KOPT-K1 (cell line): ENCODE measurements around the gene MAPK8.
A peak's percentile ranks its signal among the peaks of the same experiment; 100 is the strongest.
"Not testable (repeated sequence)": the region's sequence is repeated elsewhere in the genome, so short reads cannot be mapped to it uniquely, and the experiment has no call there.

ENCODE experiments used
- H3K27ac ChIP-seq: fragments of 200-600 bp; sonication (generic); 2 replicates; pipeline ENCODE4 v1.5.1; 2016; ENCODE audit warnings: antibody characterized with exemption, mild to moderate bottlenecking, low read depth, low read length; ENCODE audit not compliant: poor library complexity, severe bottlenecking
- H3K36me3 ChIP-seq: fragments of 200-600 bp; sonication (generic); 2 replicates; pipeline ENCODE4 v1.5.1; 2017; ENCODE audit warnings: antibody characterized with exemption, mild to moderate bottlenecking, low read length, moderate library complexity; ENCODE audit not compliant: insufficient read depth
- H3K9me3 ChIP-seq: fragments of 200-600 bp; sonication (generic); 2 replicates; pipeline ENCODE4 v1.5.1; 2017; ENCODE audit warnings: antibody characterized with exemption, low read length, mild to moderate bottlenecking; ENCODE audit not compliant: insufficient read depth, poor library complexity, severe bottlenecking

Gene MAPK8

DNA sequence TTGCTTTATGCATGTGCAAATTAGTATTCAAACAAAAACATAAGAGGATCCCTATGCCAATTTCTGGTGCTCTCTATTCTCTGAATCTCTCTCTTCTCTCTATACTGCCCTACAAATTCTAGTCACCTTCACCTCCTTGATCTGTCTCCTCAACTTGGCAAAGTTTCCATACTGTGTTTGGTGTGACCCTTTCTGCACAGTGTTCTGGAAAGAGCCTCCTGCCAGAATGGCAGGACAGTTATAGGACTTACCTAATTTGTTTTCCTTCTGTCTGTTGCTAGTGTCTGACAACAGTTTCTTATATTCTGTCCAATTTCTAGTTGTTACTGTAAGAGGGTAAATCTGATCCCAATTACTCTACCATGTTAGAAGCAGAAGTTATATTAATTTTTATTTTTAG lies 34.3 kb downstream of the MAPK8 start:
- Histone ChIP-seq H3K36me3 (peaks cover 9% of the 10 kb centered on the region; the same call in 1 of the 2 replicates), H3K9me3 (no peaks in the 10 kb centered on the region), H3K27ac (peak overlapping the region; percentile 8)

DNA sequence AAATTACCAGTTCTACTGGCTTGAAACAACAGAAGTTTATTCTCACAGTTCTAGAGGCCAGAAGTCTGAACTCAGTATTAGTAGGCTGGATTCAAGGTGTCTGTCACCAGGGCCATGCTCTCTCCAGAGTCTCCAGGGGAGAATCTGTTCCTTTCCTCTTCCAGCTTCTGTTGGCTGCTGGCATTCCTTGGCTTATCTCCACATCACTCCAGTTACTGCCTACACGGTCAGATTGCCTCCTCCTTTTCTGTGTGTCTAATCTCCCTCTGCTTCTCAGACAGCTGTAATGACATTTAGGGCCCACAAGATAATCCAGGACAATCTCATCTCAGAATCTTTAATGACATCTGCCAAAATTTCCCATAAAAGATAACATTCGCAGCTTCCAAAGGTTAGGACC lies 36.6 kb downstream of the MAPK8 start:
- Histone ChIP-seq H3K36me3 (peaks cover 5% of the 10 kb centered on the region; the same call in 1 of the 2 replicates), H3K27ac (no peak overlapping the region), H3K9me3 (peaks cover 14% of the 10 kb centered on the region)

DNA sequence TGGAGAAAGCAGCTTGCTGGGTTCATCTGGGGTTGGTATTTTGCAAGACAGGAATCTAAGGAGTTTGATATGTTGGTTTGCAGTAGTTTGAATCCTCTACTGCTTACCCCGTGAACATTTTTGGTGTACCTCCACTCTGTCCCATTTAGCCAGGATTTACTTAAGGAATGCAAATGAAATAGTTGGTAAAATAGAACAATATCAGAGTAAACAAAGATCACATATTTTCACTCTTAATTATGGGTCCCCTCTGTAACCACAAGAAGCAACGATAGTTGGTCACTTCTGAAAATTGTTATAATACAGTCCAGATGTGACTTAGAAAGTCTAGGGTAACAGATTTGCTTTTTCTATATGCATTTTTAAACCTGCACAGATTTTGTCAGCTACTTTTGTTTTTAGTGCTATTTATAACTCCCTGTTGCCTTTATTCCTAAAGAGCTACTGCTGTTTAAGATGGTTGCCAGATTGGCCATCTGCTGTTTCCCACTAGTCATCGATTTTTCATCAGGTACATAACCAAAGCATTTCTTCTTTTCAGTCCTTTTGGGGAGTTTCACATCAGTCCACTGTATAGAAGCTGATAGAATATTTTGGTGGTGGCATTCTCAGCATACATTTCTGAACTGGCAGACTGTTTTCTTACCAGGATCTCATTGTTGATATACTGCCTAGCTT lies 37.6 kb downstream of the MAPK8 start:
- peaks cover 23% of the 10 kb centered on the region for H3K9me3 ChIP-seq
- no peak overlapping the region for H3K27ac ChIP-seq
- H3K36me3 ChIP-seq = peaks cover 6% of the 10 kb centered on the region; the same call in 1 of the 2 replicates

DNA sequence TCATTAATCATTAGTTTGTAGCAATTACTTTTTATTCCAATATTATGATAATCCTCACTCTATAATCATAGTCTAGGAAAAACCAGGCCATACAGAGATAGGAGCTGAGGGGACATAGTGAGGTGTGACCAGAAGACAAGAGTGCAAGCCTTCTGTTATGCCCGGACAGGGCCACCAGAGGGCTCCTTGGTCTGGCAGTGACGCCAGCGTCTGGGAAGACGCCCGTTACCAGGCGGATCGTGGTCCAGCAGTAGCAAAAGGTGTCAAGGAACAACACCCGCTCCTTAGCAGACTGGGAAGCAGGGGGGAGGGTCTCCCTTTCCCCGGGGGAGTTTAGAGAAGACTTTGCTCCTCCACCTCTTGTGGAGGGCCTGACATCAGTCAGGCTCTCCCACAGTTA lies 39.8 kb downstream of the MAPK8 start:
- H3K9me3 ChIP-seq = peaks cover 25% of the 10 kb centered on the region
- not testable (repeated sequence) for H3K27ac ChIP-seq, H3K36me3 ChIP-seq

DNA sequence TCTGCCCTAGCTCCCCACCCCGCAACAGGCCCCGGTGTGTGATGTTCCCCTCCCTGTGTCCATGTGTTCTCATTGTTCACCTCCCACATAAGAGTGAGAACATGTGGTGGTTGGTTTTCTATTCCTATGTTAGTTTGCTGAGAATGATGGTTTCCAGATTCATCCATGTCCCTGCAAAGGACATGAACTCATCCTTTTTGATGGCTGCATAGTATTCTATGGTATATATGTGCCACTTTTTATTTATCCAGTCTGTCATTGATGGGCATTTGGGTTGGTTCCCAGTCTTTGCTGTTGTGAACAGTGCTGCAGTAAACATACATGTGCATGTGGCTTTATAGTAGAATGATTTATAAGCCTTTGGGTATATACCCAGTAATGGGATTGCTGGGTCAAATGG lies 41.1 kb downstream of the MAPK8 start:
- peaks cover 35% of the 10 kb centered on the region for H3K9me3 ChIP-seq
- not testable (repeated sequence) for H3K36me3 ChIP-seq, H3K27ac ChIP-seq

DNA sequence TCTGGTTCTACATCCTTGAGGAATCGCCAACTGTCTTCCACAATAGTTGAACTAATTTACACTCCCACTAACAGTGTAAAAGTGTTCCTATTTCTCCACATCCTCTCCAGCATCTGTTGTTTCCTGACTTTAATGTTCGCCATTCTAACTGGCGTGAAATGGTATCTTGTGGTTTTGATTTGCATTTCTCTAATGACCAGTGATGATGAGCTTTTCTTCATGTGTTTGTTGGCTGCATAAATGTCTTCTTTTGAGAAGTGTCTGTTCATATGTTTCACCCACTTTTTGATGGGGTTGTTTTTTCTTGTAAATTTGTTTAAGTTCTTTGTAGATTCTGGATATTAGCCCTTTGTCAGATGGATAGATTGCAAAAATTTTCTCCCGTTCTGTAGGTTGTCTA lies 41.5 kb downstream of the MAPK8 start:
- peaks cover 39% of the 10 kb centered on the region for H3K9me3 ChIP-seq
- not testable (repeated sequence) for H3K27ac ChIP-seq, H3K36me3 ChIP-seq

DNA sequence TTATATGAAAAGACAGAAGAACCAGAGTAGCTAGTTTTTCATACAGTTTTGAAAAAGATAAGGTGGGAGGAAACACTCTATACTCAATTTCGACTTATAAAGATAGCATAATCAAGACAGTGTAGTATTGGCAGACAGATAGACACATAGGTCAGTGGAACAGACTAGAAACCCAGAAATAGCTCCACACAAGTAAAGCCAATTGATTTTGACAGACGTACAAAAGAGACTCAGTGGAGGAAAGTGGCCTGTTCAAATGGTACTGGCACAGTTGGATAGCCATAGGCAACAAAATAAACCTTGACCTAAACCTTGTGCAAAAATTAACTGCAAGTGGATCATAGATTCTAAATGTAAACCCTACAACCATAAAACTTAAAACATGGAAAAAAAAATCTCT lies 46.8 kb downstream of the MAPK8 start:
- Histone ChIP-seq H3K27ac (no peak overlapping the region), H3K9me3 (peaks cover 64% of the 10 kb centered on the region)

DNA sequence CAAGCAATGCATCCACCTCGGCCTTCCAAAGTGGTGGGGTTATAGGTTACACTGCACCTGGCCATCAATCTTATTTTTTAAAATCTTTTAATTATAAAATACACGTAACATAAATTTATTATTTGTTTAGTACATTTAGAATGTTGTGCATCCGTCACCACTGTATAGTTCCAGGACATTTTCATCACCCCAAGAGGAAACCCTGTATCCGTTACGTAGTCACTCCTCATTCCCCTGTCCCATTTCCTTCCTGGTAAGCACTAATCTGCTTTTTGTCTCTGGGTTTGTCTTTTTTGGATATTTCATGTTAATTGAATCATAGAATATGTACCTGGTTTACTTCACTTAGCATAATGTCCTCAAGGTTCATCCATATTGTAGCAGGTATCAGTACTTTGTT lies 51.2 kb downstream of the MAPK8 start:
- H3K9me3 ChIP-seq = peaks cover 42% of the 10 kb centered on the region
- H3K27ac ChIP-seq = no peak overlapping the region
- H3K36me3 ChIP-seq = no peaks in the 10 kb centered on the region

More for the DNA sequence above, 46.8 kb downstream of the MAPK8 start:
- H3K36me3 ChIP-seq = 0 out of 2 replicates have a peak, but pooled peaks cover 3% of the 10 kb centered on the region

DNA sequence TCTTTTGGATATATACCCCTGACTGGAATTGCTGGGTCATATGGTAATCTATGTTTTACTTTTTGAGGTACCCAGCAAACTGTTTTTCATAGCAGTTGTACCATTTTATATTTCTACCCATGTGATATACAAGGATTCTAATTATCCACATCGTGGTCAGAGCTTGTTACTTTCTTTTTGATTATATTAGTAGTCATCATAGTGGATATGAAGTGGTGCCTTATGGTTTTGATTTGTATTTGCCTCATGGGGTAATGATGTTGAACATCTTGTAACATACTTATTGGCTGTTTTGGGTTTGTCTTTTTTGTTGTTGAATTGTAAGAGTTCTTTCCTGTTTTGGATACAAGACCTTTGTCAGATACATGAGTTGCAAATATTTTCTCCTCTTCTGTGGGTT lies 51.7 kb downstream of the MAPK8 start:
- Histone ChIP-seq H3K9me3 (peaks cover 37% of the 10 kb centered on the region), H3K36me3 (no peaks in the 10 kb centered on the region), H3K27ac (no peak overlapping the region)

DNA sequence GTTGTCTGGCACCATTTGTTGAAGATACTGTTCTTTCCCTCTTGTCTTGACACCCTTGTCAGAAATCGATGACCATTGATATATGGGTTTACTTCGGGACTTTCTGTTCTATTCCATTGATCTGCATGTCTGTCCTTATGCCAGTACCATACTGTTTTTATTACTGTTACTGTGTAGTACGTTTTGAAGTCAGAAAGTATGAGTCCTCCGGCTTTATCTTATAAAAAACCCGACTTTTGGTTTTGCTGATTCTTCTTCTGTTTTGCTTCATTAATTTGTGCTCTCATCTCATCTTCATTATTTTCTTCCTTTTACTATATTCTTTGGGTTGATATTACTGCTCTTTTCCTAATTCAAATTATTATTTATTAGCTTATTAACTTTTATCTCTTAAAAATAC lies 52.4 kb downstream of the MAPK8 start:
- Histone ChIP-seq H3K27ac (no peak overlapping the region), H3K9me3 (peaks cover 30% of the 10 kb centered on the region), H3K36me3 (no peaks in the 10 kb centered on the region)

DNA sequence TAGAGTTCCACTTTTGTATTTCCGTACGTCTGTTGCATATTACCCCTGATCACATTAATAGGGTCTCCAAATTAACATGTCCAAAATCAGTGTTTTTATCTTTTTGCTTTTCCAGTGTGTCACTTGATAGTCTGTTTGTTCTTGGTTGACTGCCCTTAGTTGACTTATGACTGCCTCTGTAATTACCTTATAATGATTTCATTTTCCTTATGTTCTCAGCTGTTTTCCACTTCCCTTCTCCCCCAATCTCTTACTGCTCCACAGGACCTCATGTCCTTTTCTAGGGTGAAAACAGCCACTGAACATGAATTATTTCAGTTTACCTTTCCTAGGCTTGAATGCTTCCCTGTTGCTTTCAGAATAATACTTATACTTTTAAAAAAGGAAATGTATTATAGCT lies 54.7 kb downstream of the MAPK8 start:
- Histone ChIP-seq H3K36me3 (no peaks in the 10 kb centered on the region), H3K9me3 (peaks cover 9% of the 10 kb centered on the region), H3K27ac (no peak overlapping the region)

DNA sequence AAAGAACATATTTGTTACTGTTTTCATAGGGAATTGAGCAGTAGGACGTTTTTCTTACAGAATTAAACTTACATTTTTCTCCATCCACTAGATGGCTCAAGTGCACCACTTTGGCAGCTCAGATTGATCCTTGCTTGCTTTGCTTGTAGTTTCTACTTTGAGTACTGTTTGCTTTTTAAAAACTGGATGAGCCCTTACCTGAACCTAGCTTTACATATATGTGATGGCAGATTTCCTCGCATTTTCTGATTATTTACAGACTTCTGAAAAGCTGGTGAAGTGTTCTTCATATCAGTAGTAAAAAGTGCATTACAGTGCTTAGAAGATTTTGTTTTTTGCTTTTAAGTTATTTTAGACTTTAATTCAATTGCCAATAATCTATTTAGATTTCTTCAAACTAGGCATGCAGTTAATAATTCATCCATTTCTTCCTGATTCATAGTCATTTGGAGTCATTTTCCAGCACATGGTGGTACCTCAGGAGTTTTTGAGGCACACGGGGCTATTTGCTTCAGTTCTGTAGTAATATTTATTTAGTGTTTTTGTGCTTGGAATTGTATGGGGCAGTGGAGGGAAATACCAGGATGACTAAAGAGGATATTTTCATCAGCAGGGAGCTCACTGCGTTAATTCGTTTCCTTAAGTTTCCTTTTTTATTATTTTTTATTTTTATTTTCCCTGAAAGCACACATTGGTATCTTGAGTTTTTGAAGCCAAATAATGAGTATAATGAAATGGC lies 57.3 kb downstream of the MAPK8 start:
- Histone ChIP-seq H3K36me3 (no peaks in the 10 kb centered on the region), H3K9me3 (no peaks in the 10 kb centered on the region), H3K27ac (no peak overlapping the region)

DNA sequence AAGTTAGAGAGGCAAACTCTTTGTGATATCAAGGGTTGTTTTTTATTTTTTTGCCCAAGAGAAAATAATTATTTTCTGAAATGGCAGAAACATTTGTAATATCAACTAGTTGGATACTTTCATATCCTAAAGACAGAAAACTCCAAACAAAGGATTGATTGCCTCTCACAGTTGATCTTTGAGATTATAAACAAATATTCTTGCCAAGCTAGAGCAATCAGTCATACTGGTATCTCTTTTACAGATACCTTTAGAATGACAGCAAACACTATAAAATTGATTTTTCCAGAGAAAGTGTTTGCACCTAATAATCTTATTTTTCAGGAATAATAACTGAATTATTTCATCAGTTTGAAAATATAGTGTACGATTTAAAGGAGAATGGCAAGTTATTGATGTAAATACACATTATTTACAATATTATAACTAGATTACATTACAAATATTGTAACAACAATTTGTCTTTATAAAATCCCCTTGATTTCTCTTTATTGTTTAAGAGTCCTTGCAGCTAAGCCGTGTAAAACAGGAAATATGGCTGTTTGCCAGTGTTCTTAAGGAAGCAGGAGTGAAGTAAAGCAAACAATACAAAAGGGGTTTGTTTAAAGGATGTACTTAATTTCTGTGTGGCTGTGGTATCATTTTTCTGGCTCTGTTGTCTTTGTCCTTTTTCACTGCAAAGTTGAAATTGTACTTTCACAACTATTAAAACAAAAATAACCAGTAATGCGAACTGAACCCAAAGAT lies 58.4 kb downstream of the MAPK8 start:
- no peak overlapping the region for H3K27ac ChIP-seq
- H3K36me3 ChIP-seq = no peaks in the 10 kb centered on the region
- no peaks in the 10 kb centered on the region for H3K9me3 ChIP-seq

DNA sequence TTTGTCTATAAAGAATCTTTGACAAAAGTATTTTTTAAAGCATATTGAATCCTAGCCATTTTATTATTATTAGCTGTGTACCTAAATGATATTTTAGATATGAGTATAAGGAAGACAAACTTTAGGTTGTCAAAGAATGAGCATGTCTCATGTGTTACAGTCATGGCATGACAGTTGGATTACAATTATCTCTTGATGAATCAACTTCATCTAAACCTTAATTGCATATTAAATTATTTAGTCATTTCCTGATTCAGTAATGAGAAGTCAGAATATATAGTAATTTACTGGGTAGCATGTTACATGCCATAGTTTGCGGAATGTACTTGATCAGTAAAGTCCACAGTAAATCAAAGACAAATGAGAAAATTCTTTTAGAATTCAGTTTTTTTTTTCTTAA lies 59.2 kb downstream of the MAPK8 start:
- Histone ChIP-seq H3K27ac (no peak overlapping the region), H3K9me3 (no peaks in the 10 kb centered on the region), H3K36me3 (no peaks in the 10 kb centered on the region)

DNA sequence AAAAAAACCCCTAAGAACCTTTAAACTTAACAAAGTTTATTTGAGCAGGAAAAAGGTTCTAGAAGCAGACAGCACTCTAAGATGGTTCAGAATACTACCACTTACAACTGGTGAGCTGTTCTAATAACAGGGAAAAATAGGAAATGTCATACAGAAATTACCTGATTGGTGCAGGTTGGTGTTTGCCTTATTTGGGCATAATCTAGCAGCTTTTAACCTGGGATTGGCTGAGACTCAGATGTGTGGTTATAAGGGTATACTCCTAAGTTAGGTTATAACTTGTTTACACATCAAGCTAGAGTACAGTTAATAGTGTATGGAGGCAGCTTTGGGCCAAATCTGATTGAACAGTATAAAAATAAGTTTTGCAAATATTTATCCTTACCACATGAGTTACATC lies 59.8 kb downstream of the MAPK8 start:
- no peaks in the 10 kb centered on the region for H3K36me3 ChIP-seq
- H3K9me3 ChIP-seq = peaks cover 3% of the 10 kb centered on the region
- H3K27ac ChIP-seq = no peak overlapping the region
